HFFc6 (cell line): Measurements from ENCODE around the gene MYBPHL. TPM values are rescaled to one million over a fixed set of nuclear protein-coding genes. Genes with fewer than 3 reads are reported as not detected.

Experiments used
- DNase-seq: peaks from one replicate; pipeline ENCODE4 v3.0.0-alpha.2; 2018
- H3K27ac Mint-ChIP-seq: 2 replicates; pipeline ENCODE4 v1.8.0; 2020; ENCODE audit warnings: mild to moderate bottlenecking, mixed read lengths
- H3K27me3 Mint-ChIP-seq: 2 replicates; pipeline ENCODE4 v1.8.0; 2021; ENCODE audit warnings: mild to moderate bottlenecking, moderate library complexity, mixed read lengths; ENCODE audit not compliant: insufficient read depth
- H3K36me3 Mint-ChIP-seq: 2 replicates; pipeline ENCODE4 v1.8.0; 2021; ENCODE audit warnings: low read depth, mixed read lengths
- H3K4me1 Mint-ChIP-seq: 2 replicates; pipeline ENCODE4 v1.8.0; 2020; ENCODE audit warnings: low read depth, mixed read lengths
- H3K4me3 Mint-ChIP-seq: 2 replicates; pipeline ENCODE4 v1.8.0; 2020; ENCODE audit warnings: mild to moderate bottlenecking, moderate library complexity, mixed read lengths
- H3K9me3 Mint-ChIP-seq: 2 replicates; pipeline ENCODE4 v1.8.0; 2020; ENCODE audit warnings: mild to moderate bottlenecking, mixed read lengths
- total RNA-seq, 6 experiments: library from RNA; stranded (reverse); fragmentation: NEBNext Ultra II Directional; extraction: Animal tissue kit (Norgen Biotek cat#: 25700); gene quantifications; 2 replicates in 1 of 6; 3 replicates in 5 of 6; pipeline ENCODE4 v1.2.3, GENCODE V29; 2021
- TF ChIP-seq, protein P1 (sequence below): fragments of 200-600 bp; sonication (generic); IDR thresholded peaks from 2 replicates; pipeline ENCODE4 v1.5.0; 2021; ENCODE audit warnings: antibody characterized with exemption, mild to moderate bottlenecking

The MYBPHL gene
- total RNA-seq, 6 experiments from 2014 or later: not detected

DNA sequence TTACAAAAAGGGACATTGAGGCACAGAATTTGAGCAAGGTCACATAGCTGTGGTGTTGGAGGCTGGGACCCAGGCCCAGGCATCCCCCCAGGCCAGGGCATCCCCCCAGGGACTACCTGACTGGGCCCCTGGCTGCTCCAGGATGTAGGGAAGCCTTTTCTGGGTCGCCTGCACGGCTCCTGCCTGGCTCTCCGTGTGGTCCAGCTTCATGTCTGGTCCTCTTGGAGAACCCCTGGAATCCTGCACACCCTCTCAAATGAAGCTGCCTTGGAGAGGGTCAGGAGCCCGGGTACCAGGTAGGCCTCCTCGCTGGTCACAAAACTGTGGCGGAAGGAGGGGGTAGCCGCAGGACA is 58.4 kb downstream of the MYBPHL start:
- no peak overlapping the region for H3K4me3 Mint-ChIP-seq
- H3K4me1 Mint-ChIP-seq: 0 out of 2 replicates have a peak, but pooled peaks cover 9% of the 10 kb centered on the region
- no peaks in the 10 kb centered on the region; the same call in none of the 2 replicates for H3K27me3 Mint-ChIP-seq
- no peaks in the 10 kb centered on the region for H3K9me3 Mint-ChIP-seq
- H3K27ac Mint-ChIP-seq: no peak overlapping the region
- TF ChIP-seq, protein P1, sequence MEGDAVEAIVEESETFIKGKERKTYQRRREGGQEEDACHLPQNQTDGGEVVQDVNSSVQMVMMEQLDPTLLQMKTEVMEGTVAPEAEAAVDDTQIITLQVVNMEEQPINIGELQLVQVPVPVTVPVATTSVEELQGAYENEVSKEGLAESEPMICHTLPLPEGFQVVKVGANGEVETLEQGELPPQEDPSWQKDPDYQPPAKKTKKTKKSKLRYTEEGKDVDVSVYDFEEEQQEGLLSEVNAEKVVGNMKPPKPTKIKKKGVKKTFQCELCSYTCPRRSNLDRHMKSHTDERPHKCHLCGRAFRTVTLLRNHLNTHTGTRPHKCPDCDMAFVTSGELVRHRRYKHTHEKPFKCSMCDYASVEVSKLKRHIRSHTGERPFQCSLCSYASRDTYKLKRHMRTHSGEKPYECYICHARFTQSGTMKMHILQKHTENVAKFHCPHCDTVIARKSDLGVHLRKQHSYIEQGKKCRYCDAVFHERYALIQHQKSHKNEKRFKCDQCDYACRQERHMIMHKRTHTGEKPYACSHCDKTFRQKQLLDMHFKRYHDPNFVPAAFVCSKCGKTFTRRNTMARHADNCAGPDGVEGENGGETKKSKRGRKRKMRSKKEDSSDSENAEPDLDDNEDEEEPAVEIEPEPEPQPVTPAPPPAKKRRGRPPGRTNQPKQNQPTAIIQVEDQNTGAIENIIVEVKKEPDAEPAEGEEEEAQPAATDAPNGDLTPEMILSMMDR: no peak
- no peak for DNase-seq
- H3K36me3 Mint-ChIP-seq: no peaks in the 10 kb centered on the region

DNA sequence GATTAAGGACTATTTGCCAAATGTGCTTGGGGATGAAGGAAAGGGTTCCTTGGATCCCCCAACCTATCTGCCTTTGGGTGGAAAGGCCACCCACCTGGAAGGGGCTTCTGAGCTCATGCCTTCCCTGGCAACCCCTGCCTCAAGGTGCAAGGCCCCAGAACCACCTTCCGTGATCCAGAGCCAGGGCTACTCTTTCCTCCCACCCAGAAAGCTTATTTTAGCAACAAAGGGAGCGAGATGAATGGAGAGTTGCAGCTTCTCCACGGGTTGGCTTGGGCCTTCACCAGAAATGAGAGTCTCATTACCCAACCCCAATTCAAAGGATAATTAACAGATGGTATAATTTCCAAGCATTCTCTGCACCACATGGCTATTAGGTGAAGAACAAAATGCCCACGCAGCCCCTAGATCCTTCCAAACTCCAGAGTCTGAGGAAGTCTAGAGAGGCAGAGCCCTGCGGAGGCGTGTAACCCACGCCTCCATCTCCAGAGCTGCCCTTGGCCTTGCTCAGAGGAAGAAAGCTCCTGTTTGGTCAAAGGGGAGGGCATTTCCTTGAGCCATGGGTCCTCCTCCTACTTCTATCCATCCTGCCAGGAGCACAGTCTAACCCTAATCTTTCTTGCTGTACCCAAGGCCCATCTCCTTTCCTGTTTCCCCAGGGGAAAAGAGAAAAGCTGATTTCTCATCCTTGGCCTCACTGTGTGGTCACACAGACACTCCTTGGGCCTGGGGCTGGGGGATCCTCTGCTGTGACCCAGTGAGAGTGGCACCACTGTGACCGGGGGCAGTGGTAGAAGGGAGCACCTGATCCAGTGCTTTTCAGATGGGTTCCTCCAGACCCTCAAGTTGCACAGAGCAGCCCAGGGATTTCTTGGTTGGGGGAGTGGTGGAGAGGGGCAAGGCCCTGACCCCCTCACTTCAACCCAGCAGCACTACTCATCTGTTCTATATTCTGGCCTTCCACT is 59.1 kb downstream of the MYBPHL start:
- Mint-ChIP-seq H3K27ac (no peak overlapping the region), H3K36me3 (no peaks in the 10 kb centered on the region), H3K9me3 (no peaks in the 10 kb centered on the region), H3K4me3 (no peak overlapping the region), H3K4me1 (0 out of 2 replicates have a peak, but pooled peaks cover 9% of the 10 kb centered on the region), H3K27me3 (no peaks in the 10 kb centered on the region; the same call in none of the 2 replicates)
- TF ChIP-seq, protein P1: no peak
- DNase-seq: no peak

- peaks cover 23% of the 10 kb centered on the region for H3K4me1 Mint-ChIP-seq
- no peak overlapping the region for H3K4me3 Mint-ChIP-seq
- no peak for DNase-seq
- H3K9me3 Mint-ChIP-seq: no peaks in the 10 kb centered on the region
- H3K27ac Mint-ChIP-seq: no peak overlapping the region
- H3K36me3 Mint-ChIP-seq: no peaks in the 10 kb centered on the region
- TF ChIP-seq, protein P1: no peak
- H3K27me3 Mint-ChIP-seq: no peaks in the 10 kb centered on the region; the same call in none of the 2 replicates
Measured at GRCh38 chr1:109246141-109246551, 60.7 kb downstream of the MYBPHL start.

- TF ChIP-seq, protein P1: no peak
- Mint-ChIP-seq H3K27me3 (peaks cover 2% of the 10 kb centered on the region), H3K4me3 (no peak overlapping the region)
Measured at GRCh38 chr1:109243860-109244552, 62.8 kb downstream of the MYBPHL start.

DNA sequence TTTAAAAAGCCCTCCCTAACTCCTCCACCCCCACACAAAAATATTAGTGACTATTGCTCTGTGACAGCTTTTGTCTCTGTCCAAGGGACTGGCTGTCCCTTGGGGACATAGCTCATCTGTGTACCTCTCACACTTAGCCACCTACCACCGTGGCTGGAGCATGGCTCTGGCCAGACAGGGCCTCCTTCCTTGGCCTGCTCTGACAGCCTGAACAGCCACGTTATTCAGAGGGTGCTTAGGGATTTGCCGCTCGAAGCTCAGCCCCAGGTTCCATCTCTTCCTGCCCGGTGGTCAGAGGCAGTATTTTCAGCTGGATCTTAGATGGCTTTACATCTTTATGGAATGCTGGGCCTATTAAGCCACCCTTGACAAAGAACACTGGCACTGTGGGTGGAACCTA is 63.6 kb downstream of the MYBPHL start:
- TF ChIP-seq, protein P1: no peak
- Mint-ChIP-seq H3K4me3 (no peak overlapping the region), H3K27me3 (peaks cover 2% of the 10 kb centered on the region), H3K36me3 (0 out of 2 replicates have a peak, but pooled peaks cover 5% of the 10 kb centered on the region), H3K27ac (no peak overlapping the region), H3K9me3 (no peaks in the 10 kb centered on the region), H3K4me1 (peaks cover 30% of the 10 kb centered on the region)
- DNase-seq: no peak

More at GRCh38 chr1:109243860-109244552, 62.8 kb downstream of the MYBPHL start:
- Mint-ChIP-seq H3K4me1 (peaks cover 31% of the 10 kb centered on the region), H3K9me3 (no peaks in the 10 kb centered on the region), H3K36me3 (no peaks in the 10 kb centered on the region), H3K27ac (no peak overlapping the region)
- DNase-seq: no peak
